ENCODE measurements around the gene SORCS1. TPM values are rescaled to one million over a fixed set of nuclear protein-coding genes. Genes with fewer than 3 reads are reported as not detected.

Gene SORCS1
- total and polyA plus RNA-seq, 2 donors from 2014 or later, result 0.76 to 2.4 TPM

DNA sequence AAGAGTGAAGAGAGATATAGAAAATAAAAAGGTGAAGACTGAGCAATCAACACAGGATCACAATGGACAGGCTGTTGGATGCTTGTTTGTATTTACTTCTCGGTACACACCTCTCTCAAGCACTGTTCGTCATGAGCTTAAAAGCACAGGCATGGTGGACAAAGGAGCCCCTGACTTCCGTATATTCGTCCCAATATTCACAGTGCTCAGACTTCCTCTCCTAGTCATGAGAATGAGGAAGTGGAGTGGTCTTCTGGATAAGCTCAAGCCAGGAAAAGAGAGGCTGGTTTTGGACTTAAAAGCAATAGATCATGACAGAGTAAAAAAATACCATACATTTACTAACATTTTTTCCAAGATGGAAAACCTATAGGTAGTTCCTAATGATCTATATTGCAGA lies 172.5 kb downstream of the SORCS1 start:
- Histone ChIP-seq H3K27ac (ENCODE audit: low read depth in 2 of 2, low read length in 2 of 2) (no peak overlapping the region), H3K9ac (ENCODE audit: low read length in 3 of 3) (no peak overlapping the region), H3K4me1 (ENCODE audit: control insufficient read depth in 2 of 3, insufficient read depth in 2 of 3, low read depth in 1 of 3, low read length in 3 of 3) (peaks cover 0 to 9% (median 0%) of the 10 kb centered on the region in 3 donors), H3K36me3 (ENCODE audit: control insufficient read depth in 2 of 3, insufficient read depth in 3 of 3, low read length in 3 of 3) (no peaks in the 10 kb centered on the region), H3K9me3 (ENCODE audit: control insufficient read depth in 2 of 3, insufficient read depth in 1 of 3, low read length in 3 of 3) (no peaks in the 10 kb centered on the region), H3K27me3 (ENCODE audit: control insufficient read depth, insufficient read depth, low read length) (no peaks in the 10 kb centered on the region), H3K4me3 (ENCODE audit: low read length in 3 of 3) (no peak overlapping the region)
- DNase-seq, result no peak
- TF ChIP-seq, protein P1, sequence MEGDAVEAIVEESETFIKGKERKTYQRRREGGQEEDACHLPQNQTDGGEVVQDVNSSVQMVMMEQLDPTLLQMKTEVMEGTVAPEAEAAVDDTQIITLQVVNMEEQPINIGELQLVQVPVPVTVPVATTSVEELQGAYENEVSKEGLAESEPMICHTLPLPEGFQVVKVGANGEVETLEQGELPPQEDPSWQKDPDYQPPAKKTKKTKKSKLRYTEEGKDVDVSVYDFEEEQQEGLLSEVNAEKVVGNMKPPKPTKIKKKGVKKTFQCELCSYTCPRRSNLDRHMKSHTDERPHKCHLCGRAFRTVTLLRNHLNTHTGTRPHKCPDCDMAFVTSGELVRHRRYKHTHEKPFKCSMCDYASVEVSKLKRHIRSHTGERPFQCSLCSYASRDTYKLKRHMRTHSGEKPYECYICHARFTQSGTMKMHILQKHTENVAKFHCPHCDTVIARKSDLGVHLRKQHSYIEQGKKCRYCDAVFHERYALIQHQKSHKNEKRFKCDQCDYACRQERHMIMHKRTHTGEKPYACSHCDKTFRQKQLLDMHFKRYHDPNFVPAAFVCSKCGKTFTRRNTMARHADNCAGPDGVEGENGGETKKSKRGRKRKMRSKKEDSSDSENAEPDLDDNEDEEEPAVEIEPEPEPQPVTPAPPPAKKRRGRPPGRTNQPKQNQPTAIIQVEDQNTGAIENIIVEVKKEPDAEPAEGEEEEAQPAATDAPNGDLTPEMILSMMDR (IDR thresholded peaks at IDR 0.05; ENCODE audit: borderline replicate concordance, extremely low read depth, insufficient read depth), result no peak
- FAIRE-seq, result no peak
- intact Hi-C loops (cut with DNase I), result no loop called here

DNA sequence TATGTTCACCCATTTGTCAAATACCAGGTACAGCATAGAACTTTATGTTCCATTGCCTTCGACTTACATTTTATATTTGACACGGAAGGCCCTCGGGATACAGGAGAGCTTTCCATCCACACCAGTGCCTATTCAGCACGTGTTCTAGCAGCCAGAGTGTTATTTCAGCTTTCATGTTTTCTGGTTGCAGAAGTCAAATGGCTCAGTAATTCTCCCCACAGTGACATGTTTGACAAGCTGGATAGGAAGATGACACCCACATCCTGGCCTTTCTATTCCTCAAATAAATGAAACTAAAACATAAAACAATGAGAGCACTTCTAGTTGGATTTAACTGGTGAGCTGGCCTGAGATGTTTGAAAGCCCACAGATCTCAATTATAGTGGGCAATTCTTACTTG lies 173.4 kb downstream of the SORCS1 start:
- no peaks in the 10 kb centered on the region for H3K36me3 ChIP-seq (ENCODE audit: control insufficient read depth in 2 of 3, insufficient read depth in 3 of 3, low read length in 3 of 3)
- intact Hi-C loops (cut with DNase I), result no loop called here

DNA sequence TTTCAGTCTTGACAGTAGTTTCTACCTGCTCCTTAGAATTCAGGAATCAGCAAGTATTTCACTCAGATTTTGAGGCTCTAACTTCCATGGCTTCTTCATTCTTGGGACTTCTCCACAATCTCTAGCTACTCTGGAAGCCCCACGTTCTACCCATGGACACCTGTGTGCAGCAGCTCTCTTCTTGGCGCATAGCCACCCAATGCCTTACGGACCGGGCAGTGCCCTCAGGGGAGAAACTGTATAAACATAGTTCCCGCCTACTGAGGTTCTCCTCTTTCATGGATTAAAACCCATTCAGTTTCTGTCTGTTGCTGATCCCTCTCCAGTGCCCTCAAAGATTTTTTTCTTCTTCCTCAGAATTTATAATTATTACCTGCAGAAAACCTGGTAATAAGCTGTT lies 177.1 kb downstream of the SORCS1 start:
- H3K9ac ChIP-seq (ENCODE audit: low read length in 3 of 3), result no peak overlapping the region
- H3K36me3 ChIP-seq (ENCODE audit: control insufficient read depth in 2 of 3, insufficient read depth in 3 of 3, low read length in 3 of 3), result no peaks in the 10 kb centered on the region
- no peak overlapping the region for H3K27ac ChIP-seq (ENCODE audit: low read depth in 2 of 2, low read length in 2 of 2)
- H3K27me3 ChIP-seq (ENCODE audit: control insufficient read depth, insufficient read depth, low read length), result no peaks in the 10 kb centered on the region
- TF ChIP-seq, protein P1 (IDR thresholded peaks at IDR 0.05; ENCODE audit: borderline replicate concordance, extremely low read depth, insufficient read depth), result no peak
- no peak for DNase-seq
- intact Hi-C loops (cut with DNase I), result no loop called here
- H3K4me3 ChIP-seq (ENCODE audit: low read length in 3 of 3), result no peak overlapping the region
- FAIRE-seq, result no peak
- no peaks in the 10 kb centered on the region for H3K9me3 ChIP-seq (ENCODE audit: control insufficient read depth in 2 of 3, insufficient read depth in 1 of 3, low read length in 3 of 3)
- H3K4me1 ChIP-seq (ENCODE audit: control insufficient read depth in 2 of 3, insufficient read depth in 2 of 3, low read depth in 1 of 3, low read length in 3 of 3), result peaks cover 0 to 9% (median 0%) of the 10 kb centered on the region in 3 donors

More for the DNA sequence above, 173.4 kb downstream of the SORCS1 start:
- no peak overlapping the region for H3K9ac ChIP-seq (ENCODE audit: low read length in 3 of 3)
- no peaks in the 10 kb centered on the region for H3K27me3 ChIP-seq (ENCODE audit: control insufficient read depth, insufficient read depth, low read length)
- DNase-seq (peak in 1 of 5 donors; percentile 11), FAIRE-seq (no peak)
- peaks cover 0 to 9% (median 0%) of the 10 kb centered on the region in 3 donors for H3K4me1 ChIP-seq (ENCODE audit: control insufficient read depth in 2 of 3, insufficient read depth in 2 of 3, low read depth in 1 of 3, low read length in 3 of 3)
- H3K9me3 ChIP-seq (ENCODE audit: control insufficient read depth in 2 of 3, insufficient read depth in 1 of 3, low read length in 3 of 3), result no peaks in the 10 kb centered on the region
- TF ChIP-seq, protein P1 (IDR thresholded peaks at IDR 0.05; ENCODE audit: borderline replicate concordance, extremely low read depth, insufficient read depth), result no peak
- no peak overlapping the region for H3K27ac ChIP-seq (ENCODE audit: low read depth in 2 of 2, low read length in 2 of 2)
- H3K4me3 ChIP-seq (ENCODE audit: low read length in 3 of 3), result no peak overlapping the region

DNA sequence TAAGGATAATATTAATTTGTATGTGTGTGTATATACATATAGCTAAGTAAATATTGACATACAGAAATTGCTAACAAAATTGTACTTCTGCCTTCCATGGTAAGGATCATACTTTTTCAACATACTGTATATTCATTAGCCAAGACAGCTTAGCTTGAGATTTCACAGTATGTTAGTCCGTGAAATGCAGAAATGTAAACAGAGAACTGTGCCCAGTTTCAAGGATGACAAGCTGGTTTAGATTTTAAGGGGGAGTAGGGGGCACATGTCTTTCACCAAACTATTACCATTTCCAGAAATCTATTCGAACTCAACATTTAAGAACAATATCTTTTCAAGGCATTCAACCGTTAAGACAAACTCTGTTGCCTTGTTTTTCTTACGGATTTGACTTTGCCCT lies 182.2 kb downstream of the SORCS1 start:
- H3K27ac ChIP-seq (ENCODE audit: low read depth in 2 of 2, low read length in 2 of 2), result no peak overlapping the region
- no peaks in the 10 kb centered on the region for H3K9me3 ChIP-seq (ENCODE audit: control insufficient read depth in 2 of 3, insufficient read depth in 1 of 3, low read length in 3 of 3)
- H3K9ac ChIP-seq (ENCODE audit: low read length in 3 of 3), result no peak overlapping the region
- H3K4me1 ChIP-seq (ENCODE audit: control insufficient read depth in 2 of 3, insufficient read depth in 2 of 3, low read depth in 1 of 3, low read length in 3 of 3), result peaks cover 0 to 4% (median 2%) of the 10 kb centered on the region in 3 donors
- no peaks in the 10 kb centered on the region for H3K27me3 ChIP-seq (ENCODE audit: control insufficient read depth, insufficient read depth, low read length)
- FAIRE-seq (no peak), DNase-seq (peak in 2 of 5 donors; percentile 18 to 35)
- intact Hi-C loops (cut with DNase I), result no loop called here
- TF ChIP-seq, protein P1 (IDR thresholded peaks at IDR 0.05; ENCODE audit: borderline replicate concordance, extremely low read depth, insufficient read depth), result no peak
- H3K4me3 ChIP-seq (ENCODE audit: low read length in 3 of 3), result no peak overlapping the region
- no peaks in the 10 kb centered on the region for H3K36me3 ChIP-seq (ENCODE audit: control insufficient read depth in 2 of 3, insufficient read depth in 3 of 3, low read length in 3 of 3)
